Calu3 (cell line): Measurements from ENCODE around the gene LMF1. TPM values are rescaled to one million over a fixed set of nuclear protein-coding genes. Genes with fewer than 3 reads are reported as not detected.

Source experiments
- BruUV-seq: library from RNA; stranded (reverse); fragments of 400-500 nt; replicated peaks from 2 replicates; lab custom pipeline; 2021; lab: Mats Ljungman, UMichigan
- CTCF ChIA-PET: fragments of 300-600 bp; sonication (Branson Sonifier 250); formaldehyde crosslinking; loops from one replicate; lab custom pipeline; 2022; ENCODE audit warnings: antibody characterized with exemption; lab: Charles Lee
- DNase-seq: peaks from one replicate; pipeline ENCODE4 v3.0.0; 2022
- H3K27ac Mint-ChIP-seq: one replicate; pipeline ENCODE4 v1.8.0; 2022; ENCODE audit warnings: mixed read lengths; ENCODE audit not compliant: unreplicated experiment
- H3K27me3 Mint-ChIP-seq: one replicate; pipeline ENCODE4 v1.8.0; 2022; ENCODE audit warnings: mixed read lengths; ENCODE audit not compliant: unreplicated experiment
- H3K36me3 Mint-ChIP-seq: one replicate; pipeline ENCODE4 v1.8.0; 2022; ENCODE audit warnings: mild to moderate bottlenecking, moderate library complexity, mixed read lengths; ENCODE audit not compliant: insufficient read depth, unreplicated experiment
- H3K4me1 Mint-ChIP-seq: one replicate; pipeline ENCODE4 v1.8.0; 2022; ENCODE audit warnings: mild to moderate bottlenecking, low read depth, mixed read lengths; ENCODE audit not compliant: unreplicated experiment
- H3K4me3 Mint-ChIP-seq: one replicate; pipeline ENCODE4 v1.8.0; 2022; ENCODE audit warnings: mild to moderate bottlenecking, low read depth, moderate library complexity, mixed read lengths; ENCODE audit not compliant: unreplicated experiment
- H3K9me3 Mint-ChIP-seq: one replicate; pipeline ENCODE4 v1.8.0; 2022; ENCODE audit warnings: low read depth, mixed read lengths; ENCODE audit not compliant: unreplicated experiment
- intact Hi-C: fragments of 100-400 bp; cut with micrococcal nuclease; formaldehyde crosslinking; loops from one replicate; pipeline ENCODE4 v1.10.0; 2022; ENCODE audit not compliant: unreplicated experiment
- total RNA-seq: library from RNA; stranded (reverse); gene quantifications from 2 replicates; pipeline ENCODE4 v1.2.3, GENCODE V29; 2022
- TF ChIP-seq, protein P1 (sequence below): fragments of 200-600 bp; IDR thresholded peaks from one replicate; pipeline ENCODE4 v1.8.0; 2022; ENCODE audit warnings: antibody characterized with exemption; ENCODE audit not compliant: unreplicated experiment

The LMF1 gene
- total RNA-seq, 1 experiment from 2014 or later, result 31.9 TPM

DNA sequence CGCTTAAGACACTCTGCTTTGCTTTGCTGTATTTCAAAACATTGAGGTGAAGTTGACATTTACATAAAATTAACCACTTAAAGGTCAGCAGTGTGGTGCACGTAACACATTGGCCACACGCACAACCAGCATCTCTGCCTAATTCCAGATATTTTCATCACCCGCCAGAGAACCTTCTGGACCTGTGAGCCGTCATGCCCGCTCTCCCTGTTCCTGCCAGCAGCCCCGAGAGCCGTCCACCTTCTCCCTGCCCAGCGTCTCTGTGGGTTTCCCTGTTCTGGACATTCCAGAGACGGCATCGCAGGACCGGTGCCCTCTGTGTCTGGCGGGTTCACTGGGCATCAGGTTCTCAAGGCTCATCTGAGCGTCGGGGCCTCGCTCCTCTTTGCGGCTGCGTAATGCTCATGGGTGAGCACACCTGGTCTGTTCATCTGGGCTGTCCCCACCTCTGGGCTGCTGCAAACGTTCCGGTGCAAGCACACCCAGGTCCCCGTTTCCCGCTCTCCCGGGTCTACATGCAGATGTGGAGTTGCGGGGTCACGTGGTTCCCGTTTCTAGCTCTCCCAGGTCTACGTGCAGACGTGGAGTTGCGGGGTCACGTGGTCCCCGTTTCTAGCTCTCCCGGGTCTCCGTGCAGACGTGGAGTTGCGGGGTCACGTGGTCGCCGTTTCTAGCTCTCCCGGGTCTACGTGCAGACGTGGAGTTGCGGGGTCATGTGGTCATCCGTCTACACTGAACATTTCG, 122.1 kb downstream of the LMF1 start:
- CTCF ChIA-PET, result no interaction called here
- Mint-ChIP-seq H3K9me3 (peaks cover 18% of the 10 kb centered on the region), H3K27ac (no peak overlapping the region), H3K27me3 (peaks cover 22% of the 10 kb centered on the region), H3K4me1 (no peaks in the 10 kb centered on the region), H3K4me3 (no peak overlapping the region), H3K36me3 (peaks cover 32% of the 10 kb centered on the region)
- intact Hi-C loops, result no loop called here
- BruUV-seq, result no TSS peak
- TF ChIP-seq, protein P1, sequence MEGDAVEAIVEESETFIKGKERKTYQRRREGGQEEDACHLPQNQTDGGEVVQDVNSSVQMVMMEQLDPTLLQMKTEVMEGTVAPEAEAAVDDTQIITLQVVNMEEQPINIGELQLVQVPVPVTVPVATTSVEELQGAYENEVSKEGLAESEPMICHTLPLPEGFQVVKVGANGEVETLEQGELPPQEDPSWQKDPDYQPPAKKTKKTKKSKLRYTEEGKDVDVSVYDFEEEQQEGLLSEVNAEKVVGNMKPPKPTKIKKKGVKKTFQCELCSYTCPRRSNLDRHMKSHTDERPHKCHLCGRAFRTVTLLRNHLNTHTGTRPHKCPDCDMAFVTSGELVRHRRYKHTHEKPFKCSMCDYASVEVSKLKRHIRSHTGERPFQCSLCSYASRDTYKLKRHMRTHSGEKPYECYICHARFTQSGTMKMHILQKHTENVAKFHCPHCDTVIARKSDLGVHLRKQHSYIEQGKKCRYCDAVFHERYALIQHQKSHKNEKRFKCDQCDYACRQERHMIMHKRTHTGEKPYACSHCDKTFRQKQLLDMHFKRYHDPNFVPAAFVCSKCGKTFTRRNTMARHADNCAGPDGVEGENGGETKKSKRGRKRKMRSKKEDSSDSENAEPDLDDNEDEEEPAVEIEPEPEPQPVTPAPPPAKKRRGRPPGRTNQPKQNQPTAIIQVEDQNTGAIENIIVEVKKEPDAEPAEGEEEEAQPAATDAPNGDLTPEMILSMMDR, result no peak
- DNase-seq, result no peak

GRCh38 chr16:847681-848445, 122.9 kb downstream of the LMF1 start:
- TF ChIP-seq, protein P1, result no peak
- H3K27ac Mint-ChIP-seq, result no peak overlapping the region
- no TSS peak for BruUV-seq

DNA sequence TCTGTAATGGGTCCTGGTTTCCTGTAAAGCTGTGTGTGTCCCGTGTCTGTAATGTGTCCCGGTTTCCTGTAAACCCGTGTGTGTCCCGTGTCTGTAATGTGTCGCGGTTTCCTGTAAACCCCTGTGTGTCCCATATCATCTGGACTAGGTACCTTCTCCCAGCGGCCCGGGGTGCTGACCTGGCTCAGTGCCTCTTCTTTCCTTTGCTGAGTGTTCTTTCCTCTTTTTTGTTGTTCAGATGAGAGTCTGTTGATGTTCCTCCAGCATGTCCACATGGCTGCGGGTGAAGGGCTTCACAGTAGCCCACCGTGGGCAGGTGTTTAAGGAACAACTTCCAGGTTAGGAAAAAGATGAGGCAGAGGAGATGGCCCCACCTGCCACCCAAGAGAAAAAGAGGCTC, 123.6 kb downstream of the LMF1 start:
- Mint-ChIP-seq H3K9me3 (peaks cover 16% of the 10 kb centered on the region), H3K4me3 (no peak overlapping the region), H3K36me3 (peaks cover 27% of the 10 kb centered on the region), H3K27me3 (peaks cover 36% of the 10 kb centered on the region), H3K4me1 (no peaks in the 10 kb centered on the region), H3K27ac (no peak overlapping the region)
- no TSS peak for BruUV-seq
- TF ChIP-seq, protein P1, result no peak
- DNase-seq, result no peak
- CTCF ChIA-PET, result no interaction called here
- intact Hi-C loops, result no loop called here

More at GRCh38 chr16:847681-848445, 122.9 kb downstream of the LMF1 start:
- Mint-ChIP-seq H3K4me3 (no peak overlapping the region), H3K36me3 (peaks cover 27% of the 10 kb centered on the region), H3K4me1 (no peaks in the 10 kb centered on the region), H3K9me3 (peaks cover 16% of the 10 kb centered on the region), H3K27me3 (peaks cover 28% of the 10 kb centered on the region)
- CTCF ChIA-PET, result no interaction called here
- no peak for DNase-seq
- intact Hi-C loops, result no loop called here

- CTCF ChIA-PET, result no interaction called here
- no TSS peak for BruUV-seq
- TF ChIP-seq, protein P1, result no peak
- peaks cover 52% of the 10 kb centered on the region for H3K27me3 Mint-ChIP-seq
- no peak overlapping the region for H3K27ac Mint-ChIP-seq
- H3K36me3 Mint-ChIP-seq, result peaks cover 15% of the 10 kb centered on the region
- intact Hi-C loops, result no loop called here
- DNase-seq, result no peak
- H3K4me1 Mint-ChIP-seq, result no peaks in the 10 kb centered on the region
- H3K9me3 Mint-ChIP-seq, result peaks cover 8% of the 10 kb centered on the region
- H3K4me3 Mint-ChIP-seq, result no peak overlapping the region
Observed at GRCh38 chr16:845351-845745, 125.4 kb downstream of the LMF1 start.
